Keratinocyte (primary cell): ENCODE results near the gene NTNG1. TPM values are rescaled to one million over a fixed set of nuclear protein-coding genes. Genes with fewer than 3 reads are reported as not detected.

Experiments used
- DNase-seq: peaks from one replicate; pipeline ENCODE4 v3.0.0-alpha.2; 2011; ENCODE audit warnings: low read depth, missing footprints, low spot score
- FAIRE-seq: peaks from 2 replicates; lab custom pipeline; 2011; peaks lifted over from hg19 to GRCh38; lab: Jason Lieb, UNC
- H2AFZ ChIP-seq: 2 replicates; pipeline ENCODE4 v1.6.0; 2012; ENCODE audit warnings: low read length, control low read depth, inconsistent platforms; ENCODE audit not compliant: control insufficient read depth
- H3K27ac ChIP-seq: 2 replicates; pipeline ENCODE4 v1.5.1; 2011; ENCODE audit warnings: low read length; ENCODE audit not compliant: control insufficient read depth, insufficient read depth
- H3K27me3 ChIP-seq: 3 replicates; pipeline ENCODE4 v1.6.0; 2011; ENCODE audit warnings: low read length; ENCODE audit not compliant: control insufficient read depth, insufficient read depth; ENCODE audit errors: extremely low read depth
- H3K36me3 ChIP-seq, 2 experiments: 2 replicates in 1 of 2; 3 replicates in 1 of 2; pipeline ENCODE4 v1.5.1; 2011; ENCODE audit warnings: low read length in 2 of 2, mild to moderate bottlenecking in 1 of 2; ENCODE audit not compliant: control insufficient read depth in 2 of 2, insufficient read depth in 2 of 2; ENCODE audit errors: extremely low read depth in 1 of 2
- H3K4me1 ChIP-seq: 3 replicates; pipeline ENCODE4 v1.5.1; 2011; ENCODE audit warnings: low read length; ENCODE audit not compliant: control insufficient read depth, insufficient read depth; ENCODE audit errors: extremely low read depth
- H3K4me2 ChIP-seq: 3 replicates; pipeline ENCODE4 v1.6.0; 2011; ENCODE audit warnings: low read depth, low read length; ENCODE audit not compliant: control insufficient read depth, insufficient read depth; ENCODE audit errors: extremely low read depth
- H3K4me3 ChIP-seq, 3 experiments: fragments of 200-600 bp in 1 of 3; sonication (generic) in 1 of 3; 2 replicates in 2 of 3; 3 replicates in 1 of 3; pipeline ENCODE4 v1.5.1; 2011 to 2016; ENCODE audit warnings: low read length in 3 of 3, mild to moderate bottlenecking in 3 of 3, control low read depth in 2 of 3, inconsistent platforms in 1 of 3, low read depth in 1 of 3, mixed read lengths in 1 of 3, mixed run types in 1 of 3, moderate library complexity in 1 of 3; ENCODE audit not compliant: control insufficient read depth in 2 of 3, insufficient read depth in 2 of 3; ENCODE audit errors: extremely low read depth in 1 of 3
- H3K79me2 ChIP-seq: 2 replicates; pipeline ENCODE4 v1.6.0; 2012; ENCODE audit warnings: low read length; ENCODE audit not compliant: control insufficient read depth, insufficient read depth
- H3K9ac ChIP-seq: 3 replicates; pipeline ENCODE4 v1.6.0; 2011; ENCODE audit warnings: low read length; ENCODE audit not compliant: control insufficient read depth, insufficient read depth; ENCODE audit errors: extremely low read depth
- H3K9me1 ChIP-seq: 3 replicates; pipeline ENCODE4 v1.6.0; 2011; ENCODE audit warnings: low read length; ENCODE audit not compliant: control insufficient read depth, insufficient read depth; ENCODE audit errors: extremely low read depth
- H3K9me3 ChIP-seq: 2 replicates; pipeline ENCODE4 v1.5.1; 2012; ENCODE audit warnings: low read depth, low read length; ENCODE audit not compliant: control insufficient read depth
- H4K20me1 ChIP-seq: 3 replicates; pipeline ENCODE4 v1.6.0; 2011; ENCODE audit warnings: low read length; ENCODE audit not compliant: control insufficient read depth, insufficient read depth; ENCODE audit errors: extremely low read depth
- EZH2 ChIP-seq: IDR thresholded peaks from one replicate; pipeline ENCODE4 v1.6.1; 2012; ENCODE audit warnings: inconsistent platforms, mild to moderate bottlenecking, low read length, moderate library complexity
- dilution Hi-C: fragments of 300-500 bp; cut with MboI; formaldehyde crosslinking; loops from one replicate; pipeline ENCODE4 v1.7.0; 2020; ENCODE audit warnings: low sequenced_read_pairs; ENCODE audit not compliant: extremely low pct_ligation_motif_present
- polyA plus RNA-seq, 5 experiments: library from polyadenylated mRNA; depleted of rRNA in 3 of 5; stranded (reverse) in 3 of 5; stranded (forward) in 1 of 5; unstranded in 1 of 5; fragments of >200 nt; gene quantifications; 1 replicate in 1 of 5; 2 replicates in 3 of 5; 3 replicates in 1 of 5; pipeline versions ENCODE4 v1.2.1 to v1.2.3, GENCODE V29; 2011 to 2012; ENCODE audit warnings: missing spikeins in 2 of 5, low read depth in 1 of 5, low replicate concordance in 1 of 5
- TF ChIP-seq, protein P1 (sequence below), 3 experiments: IDR thresholded peaks in 1 of 3; conservative IDR thresholded peaks in 1 of 3; optimal IDR thresholded peaks in 1 of 3; 2 replicates in 2 of 3; 3 replicates in 1 of 3; pipeline versions ENCODE3 to v1.5.1; 2011; ENCODE audit warnings: low read length in 3 of 3, mild to moderate bottlenecking in 3 of 3, moderate library complexity in 2 of 3, control low read depth in 1 of 3, inconsistent platforms in 1 of 3; ENCODE audit not compliant: insufficient read depth in 2 of 3; ENCODE audit errors: extremely low read depth in 1 of 3

Gene NTNG1
- polyA plus RNA-seq, 1 donor (not counting 4 experiments of a cell fraction or from before 2014, with no cell fraction given), result 8.1 TPM

DNA sequence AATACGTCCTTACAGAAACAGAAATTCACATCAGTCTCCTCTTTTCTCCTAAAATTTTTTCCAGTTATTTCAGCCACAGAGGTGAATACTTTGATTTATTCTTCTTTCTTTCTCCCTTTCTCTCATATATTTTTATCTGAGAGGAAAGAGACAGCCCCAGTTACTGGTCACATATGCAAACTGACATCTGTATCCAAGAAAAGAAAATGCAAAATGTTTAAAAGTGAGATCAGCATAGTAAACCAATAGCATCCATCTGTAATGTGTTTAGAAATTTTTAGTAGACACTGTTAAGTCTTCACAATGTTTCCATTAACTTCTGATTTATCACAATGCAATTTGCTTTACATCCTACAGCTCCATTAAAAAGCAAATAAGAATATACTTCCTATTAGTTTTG, 53.5 kb downstream of the NTNG1 start:
- H4K20me1 ChIP-seq, result no peaks in the 10 kb centered on the region
- no peak overlapping the region for H3K4me3 ChIP-seq
- no peak for TF ChIP-seq EZH2
- TF ChIP-seq, protein P1, sequence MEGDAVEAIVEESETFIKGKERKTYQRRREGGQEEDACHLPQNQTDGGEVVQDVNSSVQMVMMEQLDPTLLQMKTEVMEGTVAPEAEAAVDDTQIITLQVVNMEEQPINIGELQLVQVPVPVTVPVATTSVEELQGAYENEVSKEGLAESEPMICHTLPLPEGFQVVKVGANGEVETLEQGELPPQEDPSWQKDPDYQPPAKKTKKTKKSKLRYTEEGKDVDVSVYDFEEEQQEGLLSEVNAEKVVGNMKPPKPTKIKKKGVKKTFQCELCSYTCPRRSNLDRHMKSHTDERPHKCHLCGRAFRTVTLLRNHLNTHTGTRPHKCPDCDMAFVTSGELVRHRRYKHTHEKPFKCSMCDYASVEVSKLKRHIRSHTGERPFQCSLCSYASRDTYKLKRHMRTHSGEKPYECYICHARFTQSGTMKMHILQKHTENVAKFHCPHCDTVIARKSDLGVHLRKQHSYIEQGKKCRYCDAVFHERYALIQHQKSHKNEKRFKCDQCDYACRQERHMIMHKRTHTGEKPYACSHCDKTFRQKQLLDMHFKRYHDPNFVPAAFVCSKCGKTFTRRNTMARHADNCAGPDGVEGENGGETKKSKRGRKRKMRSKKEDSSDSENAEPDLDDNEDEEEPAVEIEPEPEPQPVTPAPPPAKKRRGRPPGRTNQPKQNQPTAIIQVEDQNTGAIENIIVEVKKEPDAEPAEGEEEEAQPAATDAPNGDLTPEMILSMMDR (optimal IDR thresholded peaks at IDR 0.05 in 1 of 3, IDR thresholded peaks at IDR 0.05 in 1 of 3, conservative IDR thresholded peaks at IDR 0.05 in 1 of 3; ENCODE audit: extremely low read depth in 1 of 3, insufficient read depth in 2 of 3, low read length in 3 of 3), result no peak
- H2AFZ ChIP-seq, result no peak overlapping the region
- no peak for DNase-seq
- H3K27me3 ChIP-seq, result no peaks in the 10 kb centered on the region
- no peak overlapping the region for H3K27ac ChIP-seq
- H3K36me3 ChIP-seq, result no peaks in the 10 kb centered on the region
- H3K9me3 ChIP-seq, result no peaks in the 10 kb centered on the region
- FAIRE-seq, result no peak
- no peaks in the 10 kb centered on the region for H3K79me2 ChIP-seq
- dilution Hi-C loops, result no loop called here
- H3K9me1 ChIP-seq, result peaks cover 2% of the 10 kb centered on the region
- no peaks in the 10 kb centered on the region for H3K4me1 ChIP-seq
- no peak overlapping the region for H3K4me2 ChIP-seq
- H3K9ac ChIP-seq, result no peak overlapping the region

DNA sequence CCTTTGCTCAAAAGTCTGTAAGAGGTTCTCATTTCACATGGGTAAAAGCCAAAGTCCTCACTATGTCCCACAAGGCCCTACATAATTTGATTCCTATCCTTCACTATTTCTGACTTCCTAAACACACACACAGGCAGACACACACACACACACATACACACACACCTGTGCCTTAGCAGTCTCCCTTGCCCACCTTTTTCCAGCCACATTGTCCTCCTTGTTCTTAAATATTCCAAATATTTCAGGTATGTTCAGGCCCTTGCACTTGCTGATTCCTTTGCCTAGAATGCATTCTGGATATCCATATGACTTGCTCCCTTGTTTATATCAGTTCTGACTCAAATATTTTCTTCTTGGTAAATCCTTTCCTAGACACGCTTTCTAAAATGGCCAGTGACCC, 54.6 kb downstream of the NTNG1 start:
- Histone ChIP-seq H3K9me1 (peaks cover 2% of the 10 kb centered on the region), H2AFZ (no peak overlapping the region), H3K27me3 (no peaks in the 10 kb centered on the region), H3K4me3 (no peak overlapping the region), H3K79me2 (no peaks in the 10 kb centered on the region), H3K4me2 (no peak overlapping the region), H3K27ac (no peak overlapping the region), H3K9ac (no peak overlapping the region), H3K4me1 (no peaks in the 10 kb centered on the region), H3K36me3 (no peaks in the 10 kb centered on the region), H3K9me3 (no peaks in the 10 kb centered on the region), H4K20me1 (no peaks in the 10 kb centered on the region)
- no peak for FAIRE-seq
- dilution Hi-C loops, result no loop called here
- no peak for DNase-seq
- TF ChIP-seq, protein P1 (optimal IDR thresholded peaks at IDR 0.05 in 1 of 3, IDR thresholded peaks at IDR 0.05 in 1 of 3, conservative IDR thresholded peaks at IDR 0.05 in 1 of 3; ENCODE audit: extremely low read depth in 1 of 3, insufficient read depth in 2 of 3, low read length in 3 of 3), result no peak
- no peak for TF ChIP-seq EZH2
